Measurements from ENCODE around the gene ATXN1. TPM values are rescaled to one million over a fixed set of nuclear protein-coding genes. Genes with fewer than 3 reads are reported as not detected.

ATXN1 gene
- total RNA-seq, 4 donors from 2014 or later: 38.7 to 78.3 (median 62.6) TPM

DNA sequence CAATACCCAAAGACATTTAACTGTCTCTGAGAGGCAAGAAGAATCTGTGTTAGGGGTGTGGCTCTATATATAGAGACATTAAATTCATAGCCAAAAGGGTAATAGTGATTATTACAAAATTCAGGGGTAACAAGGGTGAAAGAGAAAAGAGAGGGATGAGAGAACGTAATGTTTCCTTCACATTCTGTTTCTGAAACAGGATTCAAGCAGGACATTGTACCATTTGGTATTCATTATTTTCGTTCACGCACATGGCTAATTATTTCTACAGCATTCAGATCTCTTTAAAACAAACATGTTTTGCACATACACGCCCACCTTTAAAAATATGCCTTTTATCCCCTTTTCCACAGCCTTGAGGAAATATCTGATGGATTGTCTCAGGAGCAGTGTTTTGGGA, 400.1 kb downstream of the ATXN1 start:
- no peak for ATAC-seq
- Histone ChIP-seq H3K27ac (no peak overlapping the region), H3K4me3 (no peak overlapping the region), H3K9me3 (no peaks in the 10 kb centered on the region), H3K27me3 (no peaks in the 10 kb centered on the region), H3K4me1 (peaks cover 0 to 13% (median 0%) of the 10 kb centered on the region in 3 donors), H3K36me3 (no peaks in the 10 kb centered on the region)
- no peak for TF ChIP-seq POLR2A (IDR thresholded peaks at IDR 0.05)
- TF ChIP-seq EP300 (IDR thresholded peaks at IDR 0.05): no peak
- no peak for TF ChIP-seq POLR2AphosphoS5 (IDR thresholded peaks at IDR 0.05)
- TF ChIP-seq CTCF (IDR thresholded peaks at IDR 0.05): no peak
- WGBS, 2 donors (ENCODE audit: low coverage in 1 of 2): 85 to 87% methylated on average over 4 of the region's 4 CpGs

DNA sequence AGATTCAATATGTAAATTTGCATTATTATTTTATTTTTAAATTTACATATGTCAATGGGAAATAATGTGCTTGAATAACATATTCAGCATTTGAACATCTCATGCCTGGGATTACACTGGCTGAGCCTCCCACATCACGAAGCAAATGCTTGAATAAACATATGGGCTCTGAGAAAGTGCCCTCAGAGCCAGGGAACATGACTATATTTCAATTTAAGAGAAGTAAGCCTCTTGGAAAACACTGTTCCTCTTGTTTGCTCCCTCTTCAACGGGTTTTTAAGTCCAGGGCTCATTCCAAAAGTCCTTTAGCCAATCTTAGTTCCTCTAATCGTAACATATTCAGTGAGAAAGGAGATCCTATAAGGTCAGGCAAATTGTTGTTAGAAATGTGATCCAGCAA, 400.9 kb downstream of the ATXN1 start:
- no peaks in the 10 kb centered on the region for H3K36me3 ChIP-seq
- 73 to 100% methylated on average over 1 to 3 of the region's 3 CpGs for WGBS, 2 donors (ENCODE audit: low coverage in 1 of 2)
- ATAC-seq: no peak
- H3K4me3 ChIP-seq: no peak overlapping the region
- H3K4me1 ChIP-seq: peaks cover 0 to 20% (median 0%) of the 10 kb centered on the region in 3 donors
- no peaks in the 10 kb centered on the region for H3K27me3 ChIP-seq
- no peak overlapping the region for H3K27ac ChIP-seq
- no peak for TF ChIP-seq EP300 (IDR thresholded peaks at IDR 0.05)
- TF ChIP-seq CTCF (IDR thresholded peaks at IDR 0.05): no peak
- TF ChIP-seq POLR2AphosphoS5 (IDR thresholded peaks at IDR 0.05): no peak
- TF ChIP-seq POLR2A (IDR thresholded peaks at IDR 0.05): no peak
- H3K9me3 ChIP-seq: no peaks in the 10 kb centered on the region

- TF ChIP-seq POLR2AphosphoS5 (IDR thresholded peaks at IDR 0.05) (no peak), CTCF (IDR thresholded peaks at IDR 0.05) (no peak), EP300 (IDR thresholded peaks at IDR 0.05) (no peak), POLR2A (IDR thresholded peaks at IDR 0.05) (no peak)
- H3K4me1 ChIP-seq: peaks cover 0 to 28% (median 0%) of the 10 kb centered on the region in 3 donors
- ATAC-seq: no peak
- no peak overlapping the region for H3K27ac ChIP-seq
- no peaks in the 10 kb centered on the region for H3K36me3 ChIP-seq
- H3K27me3 ChIP-seq: no peaks in the 10 kb centered on the region
- no peaks in the 10 kb centered on the region for H3K9me3 ChIP-seq
- WGBS, 2 donors (ENCODE audit: low coverage in 1 of 2): 87 to 88% methylated on average over 5 of the region's 6 CpGs
- H3K4me3 ChIP-seq: no peak overlapping the region
These were observed 401.7 kb downstream of the ATXN1 start for GRCh38 chr6:16359563-16359962.

- Histone ChIP-seq H3K4me3 (no peak overlapping the region), H3K36me3 (no peaks in the 10 kb centered on the region), H3K9me3 (no peaks in the 10 kb centered on the region), H3K27ac (no peak overlapping the region), H3K27me3 (no peaks in the 10 kb centered on the region), H3K4me1 (peaks cover 0 to 29% (median 0%) of the 10 kb centered on the region in 3 donors)
- WGBS, 2 donors (ENCODE audit: low coverage in 1 of 2): 73% methylated on average over 3 of the region's 18 CpGs; no CpG with 5 or more reads in 1 of the 2 donors
- no peak for TF ChIP-seq CTCF (IDR thresholded peaks at IDR 0.05)
- no peak for TF ChIP-seq POLR2AphosphoS5 (IDR thresholded peaks at IDR 0.05)
- no peak for TF ChIP-seq POLR2A (IDR thresholded peaks at IDR 0.05)
- TF ChIP-seq EP300 (IDR thresholded peaks at IDR 0.05): no peak
- no peak for ATAC-seq
These were observed 402.6 kb downstream of the ATXN1 start for GRCh38 chr6:16358531-16359138.

Measured in gastroesophageal sphincter (tissue), 4 donors.